GM23338 (cell line): ENCODE measurements around the gene TRIM38. TPM values are rescaled to one million over a fixed set of nuclear protein-coding genes. Genes with fewer than 3 reads are reported as not detected.

Experiments used
- ATAC-seq: fragments of 200-7000 bp; cut with Tn5 transposase; 3 replicates; pipeline ENCODE4 v1.9.1; 2020
- DNase-seq: peaks from one replicate; pipeline ENCODE4 v3.0.0-alpha.2; 2015; ENCODE audit warnings: low spot score
- H2AFZ ChIP-seq: fragments of 200-600 bp; sonication (generic); 2 replicates; pipeline ENCODE4 v1.8.0; 2016; ENCODE audit warnings: antibody characterized with exemption, mild to moderate bottlenecking, moderate library complexity
- H3F3A ChIP-seq: fragments of 200-600 bp; sonication (generic); replicated peaks from 2 replicates; pipeline ENCODE4 v1.8.0; 2017; ENCODE audit warnings: antibody characterized with exemption, mixed run types, low read depth
- H3K27ac ChIP-seq: fragments of 200-600 bp; sonication (generic); 2 replicates; pipeline ENCODE4 v1.6.1; 2016; ENCODE audit warnings: low read depth
- H3K27me3 ChIP-seq: fragments of 200-600 bp; sonication (generic); 2 replicates; pipeline ENCODE4 v1.8.0; 2016; ENCODE audit warnings: mild to moderate bottlenecking, mixed run types, moderate library complexity; ENCODE audit not compliant: insufficient read depth
- H3K36me3 ChIP-seq: fragments of 200-600 bp; sonication (generic); 2 replicates; pipeline ENCODE4 v1.8.0; 2016; ENCODE audit warnings: mild to moderate bottlenecking; ENCODE audit not compliant: insufficient read depth
- H3K4me1 ChIP-seq: fragments of 200-600 bp; sonication (generic); 2 replicates; pipeline ENCODE4 v1.8.0; 2016; ENCODE audit warnings: mild to moderate bottlenecking, moderate library complexity; ENCODE audit not compliant: insufficient read depth
- H3K4me2 ChIP-seq: fragments of 200-600 bp; sonication (generic); 2 replicates; pipeline ENCODE4 v1.7.1; 2017; ENCODE audit warnings: mixed run types
- H3K4me3 ChIP-seq: fragments of 200-600 bp; sonication (generic); 2 replicates; pipeline ENCODE4 v1.6.1; 2016; ENCODE audit warnings: mixed run types
- H3K79me2 ChIP-seq: fragments of 200-600 bp; sonication (generic); replicated peaks from 2 replicates; pipeline ENCODE4 v1.8.0; 2017; ENCODE audit warnings: mild to moderate bottlenecking; ENCODE audit not compliant: insufficient read depth
- H3K9me2 ChIP-seq: fragments of 200-600 bp; sonication (generic); 2 replicates; pipeline ENCODE4 v1.8.0; 2017; ENCODE audit not compliant: insufficient read depth
- H4K20me1 ChIP-seq: fragments of 200-600 bp; sonication (generic); replicated peaks from 2 replicates; pipeline ENCODE4 v1.8.0; 2017; ENCODE audit warnings: mild to moderate bottlenecking; ENCODE audit not compliant: insufficient read depth
- H3K27ac Mint-ChIP-seq: 2 replicates; pipeline ENCODE4 v1.8.0; 2020; ENCODE audit warnings: inconsistent platforms, mild to moderate bottlenecking, moderate library complexity, mixed read lengths
- H3K27me3 Mint-ChIP-seq: 3 replicates; pipeline ENCODE4 v1.8.0; 2022; ENCODE audit warnings: low read depth, mild to moderate bottlenecking, moderate library complexity, mixed read lengths, inconsistent platforms; ENCODE audit not compliant: insufficient read depth, poor library complexity
- H3K36me3 Mint-ChIP-seq: 3 replicates; pipeline ENCODE4 v1.8.0; 2021; ENCODE audit warnings: low read depth, mild to moderate bottlenecking, inconsistent platforms, moderate library complexity, mixed read lengths
- H3K4me1 Mint-ChIP-seq: 3 replicates; pipeline ENCODE4 v1.8.0; 2020; ENCODE audit warnings: mild to moderate bottlenecking, inconsistent platforms, mixed read lengths
- H3K4me3 Mint-ChIP-seq: 3 replicates; pipeline ENCODE4 v1.8.0; 2021; ENCODE audit warnings: moderate library complexity, mild to moderate bottlenecking, inconsistent platforms, mixed read lengths
- H3K9me3 Mint-ChIP-seq: 3 replicates; pipeline ENCODE4 v1.8.0; 2020; ENCODE audit warnings: moderate library complexity, mild to moderate bottlenecking, inconsistent platforms, mixed read lengths
- CREB1 ChIP-seq: fragments of 250-450 bp; sonication (Bioruptor Pico); IDR thresholded peaks from 2 replicates; pipeline ENCODE4 v1.5.0; 2020; ENCODE audit warnings: low read depth, mild to moderate bottlenecking, moderate library complexity
- EZH2 ChIP-seq: fragments of 200-600 bp; sonication (generic); IDR thresholded peaks from one replicate; pipeline ENCODE4 v1.8.0; 2017; ENCODE audit warnings: antibody characterized with exemption, mild to moderate bottlenecking, low read depth; ENCODE audit not compliant: unreplicated experiment
- EZH2phosphoT487 ChIP-seq: fragments of 200-600 bp; sonication (generic); IDR thresholded peaks from one replicate; pipeline ENCODE4 v1.8.1; 2018; ENCODE audit warnings: antibody characterized with exemption; ENCODE audit not compliant: unreplicated experiment
- JUNB ChIP-seq: IDR thresholded peaks from one replicate; pipeline ENCODE4 v1.6.1; 2016; ENCODE audit warnings: antibody characterized with exemption; ENCODE audit not compliant: unreplicated experiment
- NANOG ChIP-seq: IDR thresholded peaks from 2 replicates; pipeline ENCODE4 v1.6.1; 2016; ENCODE audit warnings: antibody characterized with exemption, borderline replicate concordance
- POLR2AphosphoS5 ChIP-seq: IDR thresholded peaks from 2 replicates; pipeline ENCODE4 v1.6.1; 2016; ENCODE audit warnings: antibody characterized with exemption, low read depth
- STAT1 ChIP-seq: IDR thresholded peaks from one replicate; pipeline ENCODE4 v1.6.1; 2016; ENCODE audit warnings: antibody characterized with exemption; ENCODE audit not compliant: unreplicated experiment
- ZNF114 ChIP-seq: fragments of 250-450 bp; sonication (Bioruptor Pico); IDR thresholded peaks from 2 replicates; pipeline ENCODE4 v1.5.0; 2020; ENCODE audit warnings: mild to moderate bottlenecking, moderate library complexity
- ZNF331 ChIP-seq: fragments of 250-450 bp; sonication (Bioruptor Pico); IDR thresholded peaks from 2 replicates; pipeline ENCODE4 v1.5.0; 2020; ENCODE audit warnings: low read depth, mild to moderate bottlenecking, moderate library complexity
- polyA plus RNA-seq: library from polyadenylated mRNA; unstranded; fragments of >200 nt; fragmentation: Nextera tagmentation; extraction: Ambion mirVana; gene quantifications from 2 replicates; pipeline ENCODE4 v1.2.1, GENCODE V29; 2016
- total RNA-seq: library from RNA; depleted of rRNA; stranded (reverse); fragments of >200 nt; shearing (Covaris generic); gene quantifications from 2 replicates; pipeline ENCODE4 v1.2.3, GENCODE V29; 2014
- TF ChIP-seq, protein P1 (sequence below): fragments of 250-450 bp; sonication (Bioruptor Pico); IDR thresholded peaks from 2 replicates; pipeline ENCODE4 v1.5.0; 2020; ENCODE audit warnings: mild to moderate bottlenecking, moderate library complexity
- TF ChIP-seq, protein P2 (sequence below): IDR thresholded peaks from one replicate; pipeline ENCODE4 v1.6.1; 2018; ENCODE audit warnings: antibody characterized with exemption; ENCODE audit not compliant: unreplicated experiment
- TF ChIP-seq, protein P3 (sequence below): IDR thresholded peaks from 2 replicates; pipeline ENCODE4 v1.6.1; 2016; ENCODE audit warnings: antibody characterized with exemption
- TF ChIP-seq, protein P4 (sequence below), 2 experiments: fragments of 200-600 bp in 1 of 2; sonication (generic) in 1 of 2; conservative IDR thresholded peaks; 2 replicates each; pipeline versions ENCODE4 v1.5.1 to v1.6.1; 2016 to 2017; ENCODE audit warnings: antibody characterized with exemption in 2 of 2, low read depth in 2 of 2, mild to moderate bottlenecking in 2 of 2, moderate library complexity in 1 of 2

The TRIM38 gene
- total and polyA plus RNA-seq, 2 experiments from 2014 or later = 0.66 to 0.82 TPM

DNA sequence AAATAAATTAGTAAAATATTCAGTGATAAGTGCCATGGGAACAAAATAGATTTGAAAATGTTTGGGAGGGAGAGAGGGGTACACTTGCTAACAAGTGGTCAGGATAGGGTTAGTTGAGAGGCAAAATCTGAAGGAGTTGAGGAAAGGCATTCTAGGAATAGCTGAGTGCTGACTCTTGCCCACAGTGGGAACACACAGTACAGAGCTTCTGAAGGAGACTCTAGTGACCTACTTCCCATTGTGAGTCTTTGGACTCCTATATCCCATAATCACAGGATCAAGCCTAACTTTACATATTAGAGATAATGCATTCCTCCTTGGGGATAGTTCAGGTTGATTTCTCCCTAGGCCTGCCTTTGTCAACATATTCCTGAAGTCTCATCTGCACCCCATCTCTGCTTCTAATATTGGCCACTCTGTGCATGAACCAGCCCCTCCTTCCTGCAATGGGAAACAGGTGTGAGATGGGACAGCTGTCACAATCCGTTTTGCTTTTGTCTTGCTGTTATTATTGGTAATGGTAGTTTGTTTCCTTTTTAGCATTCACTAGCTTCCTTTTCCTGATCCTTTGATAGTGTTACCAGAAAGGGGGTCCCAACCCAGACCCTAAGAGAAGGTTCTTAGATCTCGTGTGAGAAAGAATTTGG, 2.6 kb upstream of the TRIM38 start:
- Histone ChIP-seq H2AFZ (no peak overlapping the region), H3K36me3 (0 out of 2 replicates have a peak, but pooled peaks cover 11% of the 10 kb centered on the region), H3K27me3 (peaks cover 5% of the 10 kb centered on the region), H3K27ac (no peak overlapping the region), H3K4me1 (peaks cover 31% of the 10 kb centered on the region), H3K4me3 (no peak overlapping the region), H3K9me2 (no peaks in the 10 kb centered on the region), H3K4me2 (no peak overlapping the region), H4K20me1 (no peaks in the 10 kb centered on the region), H3F3A (no peaks in the 10 kb centered on the region), H3K79me2 (no peaks in the 10 kb centered on the region)
- Mint-ChIP-seq H3K4me3 (no peak overlapping the region), H3K9me3 (peaks cover 41% of the 10 kb centered on the region), H3K27ac (no peak overlapping the region), H3K27me3 (peaks cover 8% of the 10 kb centered on the region), H3K36me3 (peaks cover 34% of the 10 kb centered on the region), H3K4me1 (peaks cover 33% of the 10 kb centered on the region)
- ATAC-seq (no peak), DNase-seq (no peak)
- TF ChIP-seq, protein P1, sequence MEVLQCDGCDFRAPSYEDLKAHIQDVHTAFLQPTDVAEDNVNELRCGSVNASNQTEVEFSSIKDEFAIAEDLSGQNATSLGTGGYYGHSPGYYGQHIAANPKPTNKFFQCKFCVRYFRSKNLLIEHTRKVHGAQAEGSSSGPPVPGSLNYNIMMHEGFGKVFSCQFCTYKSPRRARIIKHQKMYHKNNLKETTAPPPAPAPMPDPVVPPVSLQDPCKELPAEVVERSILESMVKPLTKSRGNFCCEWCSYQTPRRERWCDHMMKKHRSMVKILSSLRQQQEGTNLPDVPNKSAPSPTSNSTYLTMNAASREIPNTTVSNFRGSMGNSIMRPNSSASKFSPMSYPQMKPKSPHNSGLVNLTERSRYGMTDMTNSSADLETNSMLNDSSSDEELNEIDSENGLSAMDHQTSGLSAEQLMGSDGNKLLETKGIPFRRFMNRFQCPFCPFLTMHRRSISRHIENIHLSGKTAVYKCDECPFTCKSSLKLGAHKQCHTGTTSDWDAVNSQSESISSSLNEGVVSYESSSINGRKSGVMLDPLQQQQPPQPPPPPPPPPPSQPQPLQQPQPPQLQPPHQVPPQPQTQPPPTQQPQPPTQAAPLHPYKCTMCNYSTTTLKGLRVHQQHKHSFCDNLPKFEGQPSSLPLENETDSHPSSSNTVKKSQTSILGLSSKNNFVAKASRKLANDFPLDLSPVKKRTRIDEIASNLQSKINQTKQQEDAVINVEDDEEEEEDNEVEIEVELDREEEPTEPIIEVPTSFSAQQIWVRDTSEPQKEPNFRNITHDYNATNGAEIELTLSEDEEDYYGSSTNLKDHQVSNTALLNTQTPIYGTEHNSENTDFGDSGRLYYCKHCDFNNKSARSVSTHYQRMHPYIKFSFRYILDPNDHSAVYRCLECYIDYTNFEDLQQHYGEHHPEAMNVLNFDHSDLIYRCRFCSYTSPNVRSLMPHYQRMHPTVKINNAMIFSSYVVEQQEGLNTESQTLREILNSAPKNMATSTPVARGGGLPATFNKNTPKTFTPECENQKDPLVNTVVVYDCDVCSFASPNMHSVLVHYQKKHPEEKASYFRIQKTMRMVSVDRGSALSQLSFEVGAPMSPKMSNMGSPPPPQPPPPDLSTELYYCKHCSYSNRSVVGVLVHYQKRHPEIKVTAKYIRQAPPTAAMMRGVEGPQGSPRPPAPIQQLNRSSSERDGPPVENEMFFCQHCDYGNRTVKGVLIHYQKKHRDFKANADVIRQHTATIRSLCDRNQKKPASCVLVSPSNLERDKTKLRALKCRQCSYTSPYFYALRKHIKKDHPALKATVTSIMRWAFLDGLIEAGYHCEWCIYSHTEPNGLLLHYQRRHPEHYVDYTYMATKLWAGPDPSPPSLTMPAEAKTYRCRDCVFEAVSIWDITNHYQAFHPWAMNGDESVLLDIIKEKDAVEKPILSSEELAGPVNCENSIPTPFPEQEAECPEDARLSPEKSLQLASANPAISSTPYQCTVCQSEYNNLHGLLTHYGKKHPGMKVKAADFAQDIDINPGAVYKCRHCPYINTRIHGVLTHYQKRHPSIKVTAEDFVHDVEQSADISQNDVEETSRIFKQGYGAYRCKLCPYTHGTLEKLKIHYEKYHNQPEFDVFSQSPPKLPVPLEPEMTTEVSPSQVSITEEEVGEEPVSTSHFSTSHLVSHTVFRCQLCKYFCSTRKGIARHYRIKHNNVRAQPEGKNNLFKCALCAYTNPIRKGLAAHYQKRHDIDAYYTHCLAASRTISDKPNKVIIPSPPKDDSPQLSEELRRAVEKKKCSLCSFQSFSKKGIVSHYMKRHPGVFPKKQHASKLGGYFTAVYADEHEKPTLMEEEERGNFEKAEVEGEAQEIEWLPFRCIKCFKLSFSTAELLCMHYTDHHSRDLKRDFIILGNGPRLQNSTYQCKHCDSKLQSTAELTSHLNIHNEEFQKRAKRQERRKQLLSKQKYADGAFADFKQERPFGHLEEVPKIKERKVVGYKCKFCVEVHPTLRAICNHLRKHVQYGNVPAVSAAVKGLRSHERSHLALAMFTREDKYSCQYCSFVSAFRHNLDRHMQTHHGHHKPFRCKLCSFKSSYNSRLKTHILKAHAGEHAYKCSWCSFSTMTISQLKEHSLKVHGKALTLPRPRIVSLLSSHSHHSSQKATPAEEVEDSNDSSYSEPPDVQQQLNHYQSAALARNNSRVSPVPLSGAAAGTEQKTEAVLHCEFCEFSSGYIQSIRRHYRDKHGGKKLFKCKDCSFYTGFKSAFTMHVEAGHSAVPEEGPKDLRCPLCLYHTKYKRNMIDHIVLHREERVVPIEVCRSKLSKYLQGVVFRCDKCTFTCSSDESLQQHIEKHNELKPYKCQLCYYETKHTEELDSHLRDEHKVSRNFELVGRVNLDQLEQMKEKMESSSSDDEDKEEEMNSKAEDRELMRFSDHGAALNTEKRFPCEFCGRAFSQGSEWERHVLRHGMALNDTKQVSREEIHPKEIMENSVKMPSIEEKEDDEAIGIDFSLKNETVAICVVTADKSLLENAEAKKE (CRISPR knock-in tag) = no peak
- TF ChIP-seq NANOG (no peak), STAT1 (no peak), EZH2phosphoT487 (no peak), JUNB (no peak), ZNF331 (CRISPR knock-in tag) (no peak), POLR2AphosphoS5 (no peak), EZH2 (no peak), CREB1 (CRISPR knock-in tag) (no peak), ZNF114 (CRISPR knock-in tag) (no peak)
- TF ChIP-seq, protein P2, sequence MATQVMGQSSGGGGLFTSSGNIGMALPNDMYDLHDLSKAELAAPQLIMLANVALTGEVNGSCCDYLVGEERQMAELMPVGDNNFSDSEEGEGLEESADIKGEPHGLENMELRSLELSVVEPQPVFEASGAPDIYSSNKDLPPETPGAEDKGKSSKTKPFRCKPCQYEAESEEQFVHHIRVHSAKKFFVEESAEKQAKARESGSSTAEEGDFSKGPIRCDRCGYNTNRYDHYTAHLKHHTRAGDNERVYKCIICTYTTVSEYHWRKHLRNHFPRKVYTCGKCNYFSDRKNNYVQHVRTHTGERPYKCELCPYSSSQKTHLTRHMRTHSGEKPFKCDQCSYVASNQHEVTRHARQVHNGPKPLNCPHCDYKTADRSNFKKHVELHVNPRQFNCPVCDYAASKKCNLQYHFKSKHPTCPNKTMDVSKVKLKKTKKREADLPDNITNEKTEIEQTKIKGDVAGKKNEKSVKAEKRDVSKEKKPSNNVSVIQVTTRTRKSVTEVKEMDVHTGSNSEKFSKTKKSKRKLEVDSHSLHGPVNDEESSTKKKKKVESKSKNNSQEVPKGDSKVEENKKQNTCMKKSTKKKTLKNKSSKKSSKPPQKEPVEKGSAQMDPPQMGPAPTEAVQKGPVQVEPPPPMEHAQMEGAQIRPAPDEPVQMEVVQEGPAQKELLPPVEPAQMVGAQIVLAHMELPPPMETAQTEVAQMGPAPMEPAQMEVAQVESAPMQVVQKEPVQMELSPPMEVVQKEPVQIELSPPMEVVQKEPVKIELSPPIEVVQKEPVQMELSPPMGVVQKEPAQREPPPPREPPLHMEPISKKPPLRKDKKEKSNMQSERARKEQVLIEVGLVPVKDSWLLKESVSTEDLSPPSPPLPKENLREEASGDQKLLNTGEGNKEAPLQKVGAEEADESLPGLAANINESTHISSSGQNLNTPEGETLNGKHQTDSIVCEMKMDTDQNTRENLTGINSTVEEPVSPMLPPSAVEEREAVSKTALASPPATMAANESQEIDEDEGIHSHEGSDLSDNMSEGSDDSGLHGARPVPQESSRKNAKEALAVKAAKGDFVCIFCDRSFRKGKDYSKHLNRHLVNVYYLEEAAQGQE = no peak
- TF ChIP-seq, protein P3, sequence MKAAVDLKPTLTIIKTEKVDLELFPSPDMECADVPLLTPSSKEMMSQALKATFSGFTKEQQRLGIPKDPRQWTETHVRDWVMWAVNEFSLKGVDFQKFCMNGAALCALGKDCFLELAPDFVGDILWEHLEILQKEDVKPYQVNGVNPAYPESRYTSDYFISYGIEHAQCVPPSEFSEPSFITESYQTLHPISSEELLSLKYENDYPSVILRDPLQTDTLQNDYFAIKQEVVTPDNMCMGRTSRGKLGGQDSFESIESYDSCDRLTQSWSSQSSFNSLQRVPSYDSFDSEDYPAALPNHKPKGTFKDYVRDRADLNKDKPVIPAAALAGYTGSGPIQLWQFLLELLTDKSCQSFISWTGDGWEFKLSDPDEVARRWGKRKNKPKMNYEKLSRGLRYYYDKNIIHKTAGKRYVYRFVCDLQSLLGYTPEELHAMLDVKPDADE = no peak
- TF ChIP-seq, protein P4, sequence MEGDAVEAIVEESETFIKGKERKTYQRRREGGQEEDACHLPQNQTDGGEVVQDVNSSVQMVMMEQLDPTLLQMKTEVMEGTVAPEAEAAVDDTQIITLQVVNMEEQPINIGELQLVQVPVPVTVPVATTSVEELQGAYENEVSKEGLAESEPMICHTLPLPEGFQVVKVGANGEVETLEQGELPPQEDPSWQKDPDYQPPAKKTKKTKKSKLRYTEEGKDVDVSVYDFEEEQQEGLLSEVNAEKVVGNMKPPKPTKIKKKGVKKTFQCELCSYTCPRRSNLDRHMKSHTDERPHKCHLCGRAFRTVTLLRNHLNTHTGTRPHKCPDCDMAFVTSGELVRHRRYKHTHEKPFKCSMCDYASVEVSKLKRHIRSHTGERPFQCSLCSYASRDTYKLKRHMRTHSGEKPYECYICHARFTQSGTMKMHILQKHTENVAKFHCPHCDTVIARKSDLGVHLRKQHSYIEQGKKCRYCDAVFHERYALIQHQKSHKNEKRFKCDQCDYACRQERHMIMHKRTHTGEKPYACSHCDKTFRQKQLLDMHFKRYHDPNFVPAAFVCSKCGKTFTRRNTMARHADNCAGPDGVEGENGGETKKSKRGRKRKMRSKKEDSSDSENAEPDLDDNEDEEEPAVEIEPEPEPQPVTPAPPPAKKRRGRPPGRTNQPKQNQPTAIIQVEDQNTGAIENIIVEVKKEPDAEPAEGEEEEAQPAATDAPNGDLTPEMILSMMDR (conservative IDR thresholded peaks at IDR 0.05; ENCODE audit: low read depth in 2 of 2) = no peak
